BLaER1 treated with 17β-estradiol and CSF1 and Interleukin-3, amounts not matched to agents 10 nM and 100 nM (cell line): Measurements from ENCODE around the gene TUBA3C.

Source experiments
- H3K27ac ChIP-seq, 11 experiments: shearing (Covaris generic); formaldehyde crosslinking; 2 replicates each; pipeline ENCODE4 v1.8.1; 2022
- H3K27me3 ChIP-seq, 11 experiments: shearing (Covaris generic); formaldehyde crosslinking; 2 replicates each; pipeline ENCODE4 v1.8.1; 2022
- H3K36me3 ChIP-seq, 11 experiments: shearing (Covaris generic); formaldehyde crosslinking; 2 replicates each; pipeline ENCODE4 v1.8.1; 2022
- H3K4me1 ChIP-seq, 10 experiments: shearing (Covaris generic); formaldehyde crosslinking; 2 replicates each; pipeline ENCODE4 v1.8.1; 2022
- H3K4me2 ChIP-seq, 11 experiments: shearing (Covaris generic); formaldehyde crosslinking; 2 replicates each; pipeline ENCODE4 v1.8.1; 2022
- H3K4me3 ChIP-seq, 10 experiments: shearing (Covaris generic); formaldehyde crosslinking; 2 replicates each; pipeline ENCODE4 v1.8.1; 2022
- H3K9ac ChIP-seq, 11 experiments: shearing (Covaris generic); formaldehyde crosslinking; 2 replicates each; pipeline ENCODE4 v1.8.1; 2022
- H3K9me3 ChIP-seq, 11 experiments: shearing (Covaris generic); formaldehyde crosslinking; replicated peaks in 1 of 11; 2 replicates each; pipeline ENCODE4 v1.8.1; 2022
- H4K20me1 ChIP-seq, 11 experiments: shearing (Covaris generic); formaldehyde crosslinking; 2 replicates each; pipeline ENCODE4 v1.8.1; 2022
- Cebpa-rat ChIP-seq, 11 experiments: shearing (Covaris generic); IDR thresholded peaks; 2 replicates each; pipeline ENCODE4 v1.8.1; 2022

Gene TUBA3C

DNA sequence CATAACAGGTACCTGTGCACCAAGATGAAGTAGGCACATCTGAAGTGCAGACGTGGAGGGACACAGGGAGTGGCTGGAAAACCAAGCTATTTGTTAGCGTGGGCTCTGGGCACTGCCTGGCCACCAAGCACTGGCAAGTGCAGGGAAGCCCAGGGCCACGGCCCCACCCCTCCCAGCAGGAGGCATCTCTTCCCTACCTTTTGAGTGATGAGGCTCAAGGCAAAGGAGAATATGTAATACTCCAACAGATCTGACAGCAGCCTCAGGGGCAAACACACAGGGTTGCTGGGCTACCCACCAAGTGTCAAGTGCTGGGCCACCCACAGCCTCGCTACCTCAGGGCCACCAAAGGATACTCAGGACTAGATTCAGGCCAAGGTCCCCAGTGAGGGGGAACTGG is 11.6 kb downstream of the TUBA3C start:
- Histone ChIP-seq H3K9me3 (peaks cover 0 to 1% (median 0%) of the 10 kb centered on the region in 11 experiments; a peak in 3 of 22 replicates), H3K27ac (no peak overlapping the region), H3K4me2 (no peak overlapping the region), H3K36me3 (no peaks in the 10 kb centered on the region), H3K27me3 (no peaks in the 10 kb centered on the region), H3K4me1 (no peaks in the 10 kb centered on the region), H3K9ac (no peak overlapping the region), H3K4me3 (no peak overlapping the region), H4K20me1 (no peaks in the 10 kb centered on the region)
- no peak for TF ChIP-seq Cebpa-rat (IDR thresholded peaks at IDR 0.05)

- no peak overlapping the region for H3K4me2 ChIP-seq
- TF ChIP-seq Cebpa-rat (IDR thresholded peaks at IDR 0.05): no peak
- H4K20me1 ChIP-seq: no peaks in the 10 kb centered on the region
Measured at GRCh38 chr13:19169496-19169895, 12.1 kb downstream of the TUBA3C start.

DNA sequence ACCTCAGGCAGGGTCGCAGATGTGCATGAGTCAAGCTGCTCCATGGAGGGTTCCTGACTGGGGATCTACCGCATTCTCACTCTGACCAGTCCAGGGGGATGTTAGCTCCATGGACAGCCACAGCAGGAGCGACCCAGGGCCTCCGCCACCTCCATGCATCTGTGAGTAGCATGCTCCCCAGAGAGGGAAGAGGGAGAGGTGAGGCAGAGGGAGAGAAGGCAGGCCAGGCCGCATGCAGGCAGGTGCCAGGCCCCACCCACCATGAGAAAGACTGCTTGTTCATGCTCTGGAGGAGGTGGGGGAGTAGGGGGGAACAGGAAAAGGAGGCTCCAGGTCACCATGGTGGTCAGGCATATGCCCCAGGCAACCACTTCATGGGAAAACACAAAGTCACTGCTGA is 20.3 kb downstream of the TUBA3C start:
- H3K4me2 ChIP-seq: no peak overlapping the region
- no peaks in the 10 kb centered on the region for H4K20me1 ChIP-seq
- H3K27ac ChIP-seq: no peak overlapping the region
- no peaks in the 10 kb centered on the region for H3K36me3 ChIP-seq
- no peak overlapping the region for H3K9ac ChIP-seq
- peaks cover 11 to 27% (median 23%) of the 10 kb centered on the region in 11 experiments; a peak in 20 of 22 replicates for H3K9me3 ChIP-seq
- H3K4me3 ChIP-seq: no peak overlapping the region
- no peaks in the 10 kb centered on the region for H3K27me3 ChIP-seq
- TF ChIP-seq Cebpa-rat (IDR thresholded peaks at IDR 0.05): no peak
- no peaks in the 10 kb centered on the region for H3K4me1 ChIP-seq

More at GRCh38 chr13:19169496-19169895, 12.1 kb downstream of the TUBA3C start:
- H3K9ac ChIP-seq: no peak overlapping the region
- H3K36me3 ChIP-seq: no peaks in the 10 kb centered on the region
- H3K4me1 ChIP-seq: no peaks in the 10 kb centered on the region
- peaks cover 0 to 6% (median 1%) of the 10 kb centered on the region in 11 experiments; a peak in 5 of 22 replicates for H3K9me3 ChIP-seq
- H3K4me3 ChIP-seq: no peak overlapping the region
- no peak overlapping the region for H3K27ac ChIP-seq
- H3K27me3 ChIP-seq: no peaks in the 10 kb centered on the region

DNA sequence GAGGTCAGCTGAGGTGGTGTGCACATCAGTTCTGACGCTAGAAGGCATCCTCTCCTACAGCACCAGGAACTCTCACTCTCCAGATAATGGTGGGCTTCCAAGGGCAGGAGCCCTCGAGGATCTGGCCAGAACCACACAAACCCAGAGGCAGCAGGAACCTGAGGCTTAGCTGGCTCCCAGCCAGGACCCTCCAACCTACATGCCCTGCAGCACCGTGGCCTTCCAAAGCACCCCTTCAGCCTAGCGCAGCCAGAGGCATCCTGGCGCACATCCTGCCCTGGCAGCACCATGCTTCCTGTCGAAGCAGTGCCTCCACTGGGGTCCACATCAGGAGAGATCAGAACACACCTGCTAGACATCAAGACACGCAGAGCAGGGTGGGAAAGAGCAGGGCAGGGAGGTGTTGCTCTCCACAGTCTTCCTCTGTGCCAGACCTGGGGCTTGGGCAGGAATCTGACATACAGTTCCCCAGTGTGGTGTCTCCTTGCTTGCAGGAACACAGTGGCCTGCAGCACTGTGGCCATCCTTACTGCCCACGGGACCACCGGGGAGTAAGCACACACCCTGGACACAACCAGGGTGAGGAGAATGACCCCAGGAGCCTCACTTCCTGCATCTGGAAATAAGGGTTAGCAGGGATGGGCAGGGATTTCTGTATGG is 21.7 kb downstream of the TUBA3C start:
- H3K4me3 ChIP-seq: no peak overlapping the region
- H3K9me3 ChIP-seq: peaks cover 11 to 24% (median 22%) of the 10 kb centered on the region in 11 experiments; a peak in 20 of 22 replicates
- no peaks in the 10 kb centered on the region for H3K36me3 ChIP-seq
- H3K9ac ChIP-seq: no peak overlapping the region
- H3K27me3 ChIP-seq: no peaks in the 10 kb centered on the region
- no peak overlapping the region for H3K27ac ChIP-seq
- no peak overlapping the region for H3K4me2 ChIP-seq
- peaks cover 6 to 8% (median 8%) of the 10 kb centered on the region in 10 experiments; a peak in 19 of 20 replicates for H3K4me1 ChIP-seq
- no peaks in the 10 kb centered on the region for H4K20me1 ChIP-seq
- no peak for TF ChIP-seq Cebpa-rat (IDR thresholded peaks at IDR 0.05)

DNA sequence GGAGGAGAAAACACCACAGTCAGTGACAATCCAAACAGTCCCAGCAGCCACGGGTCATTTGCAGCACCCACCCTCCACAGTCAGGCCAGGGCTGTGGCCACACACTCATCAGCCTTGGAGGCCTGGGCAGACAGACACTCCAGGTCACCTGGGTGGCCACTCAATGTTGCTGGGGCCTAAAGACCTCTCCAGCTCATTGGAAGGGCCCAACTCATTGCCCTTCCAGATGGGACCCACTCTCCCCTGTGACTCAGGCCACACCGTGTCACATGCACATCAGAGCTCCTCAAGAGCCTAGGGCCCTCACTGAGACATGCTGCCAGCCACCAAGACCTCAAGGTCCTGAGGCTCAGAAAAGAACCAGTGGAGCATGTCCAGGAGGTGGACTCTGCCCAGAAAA is 22.4 kb downstream of the TUBA3C start:
- Histone ChIP-seq H3K27ac (no peak overlapping the region), H3K4me1 (peaks cover 8 to 12% (median 10%) of the 10 kb centered on the region in 10 experiments; a peak in 19 of 20 replicates), H3K4me3 (no peak overlapping the region), H3K9ac (no peak overlapping the region), H3K9me3 (peaks cover 11 to 22% (median 17%) of the 10 kb centered on the region in 11 experiments; a peak in 20 of 22 replicates), H3K27me3 (no peaks in the 10 kb centered on the region), H4K20me1 (no peaks in the 10 kb centered on the region), H3K4me2 (no peak overlapping the region), H3K36me3 (no peaks in the 10 kb centered on the region)
- TF ChIP-seq Cebpa-rat (IDR thresholded peaks at IDR 0.05): no peak

GRCh38 chr13:19158526-19159174 is 23.0 kb downstream of the TUBA3C start:
- Histone ChIP-seq H3K4me2 (no peak overlapping the region), H3K27me3 (no peaks in the 10 kb centered on the region), H3K36me3 (no peaks in the 10 kb centered on the region), H3K27ac (no peak overlapping the region), H3K9ac (no peak overlapping the region), H3K4me3 (no peak overlapping the region), H3K9me3 (peaks cover 9 to 17% (median 13%) of the 10 kb centered on the region in 11 experiments; a peak in 20 of 22 replicates), H4K20me1 (no peaks in the 10 kb centered on the region), H3K4me1 (peaks cover 8 to 12% (median 10%) of the 10 kb centered on the region in 10 experiments; a peak in 19 of 20 replicates)
- TF ChIP-seq Cebpa-rat (IDR thresholded peaks at IDR 0.05): no peak

- H4K20me1 ChIP-seq: no peaks in the 10 kb centered on the region
- TF ChIP-seq Cebpa-rat (IDR thresholded peaks at IDR 0.05): no peak
- H3K27ac ChIP-seq: no peak overlapping the region
- no peaks in the 10 kb centered on the region for H3K27me3 ChIP-seq
- no peaks in the 10 kb centered on the region for H3K36me3 ChIP-seq
- no peak overlapping the region for H3K4me2 ChIP-seq
- no peak overlapping the region for H3K4me3 ChIP-seq
- peaks cover 8 to 12% (median 10%) of the 10 kb centered on the region in 10 experiments; a peak in 19 of 20 replicates for H3K4me1 ChIP-seq
- peaks cover 3 to 10% (median 7%) of the 10 kb centered on the region in 11 experiments; a peak in 18 of 22 replicates for H3K9me3 ChIP-seq
- no peak overlapping the region for H3K9ac ChIP-seq
Measured at GRCh38 chr13:19158006-19158405, 23.6 kb downstream of the TUBA3C start.

GRCh38 chr13:19157461-19157860 is 24.2 kb downstream of the TUBA3C start:
- Histone ChIP-seq H3K27me3 (no peaks in the 10 kb centered on the region), H3K9me3 (peaks cover 0 to 5% (median 2%) of the 10 kb centered on the region in 11 experiments; a peak in 9 of 22 replicates), H3K4me1 (peaks cover 8 to 12% (median 10%) of the 10 kb centered on the region in 10 experiments; a peak in 19 of 20 replicates), H3K4me3 (no peak overlapping the region), H3K27ac (no peak overlapping the region), H4K20me1 (no peaks in the 10 kb centered on the region), H3K9ac (no peak overlapping the region), H3K4me2 (no peak overlapping the region), H3K36me3 (no peaks in the 10 kb centered on the region)
- no peak for TF ChIP-seq Cebpa-rat (IDR thresholded peaks at IDR 0.05)

DNA sequence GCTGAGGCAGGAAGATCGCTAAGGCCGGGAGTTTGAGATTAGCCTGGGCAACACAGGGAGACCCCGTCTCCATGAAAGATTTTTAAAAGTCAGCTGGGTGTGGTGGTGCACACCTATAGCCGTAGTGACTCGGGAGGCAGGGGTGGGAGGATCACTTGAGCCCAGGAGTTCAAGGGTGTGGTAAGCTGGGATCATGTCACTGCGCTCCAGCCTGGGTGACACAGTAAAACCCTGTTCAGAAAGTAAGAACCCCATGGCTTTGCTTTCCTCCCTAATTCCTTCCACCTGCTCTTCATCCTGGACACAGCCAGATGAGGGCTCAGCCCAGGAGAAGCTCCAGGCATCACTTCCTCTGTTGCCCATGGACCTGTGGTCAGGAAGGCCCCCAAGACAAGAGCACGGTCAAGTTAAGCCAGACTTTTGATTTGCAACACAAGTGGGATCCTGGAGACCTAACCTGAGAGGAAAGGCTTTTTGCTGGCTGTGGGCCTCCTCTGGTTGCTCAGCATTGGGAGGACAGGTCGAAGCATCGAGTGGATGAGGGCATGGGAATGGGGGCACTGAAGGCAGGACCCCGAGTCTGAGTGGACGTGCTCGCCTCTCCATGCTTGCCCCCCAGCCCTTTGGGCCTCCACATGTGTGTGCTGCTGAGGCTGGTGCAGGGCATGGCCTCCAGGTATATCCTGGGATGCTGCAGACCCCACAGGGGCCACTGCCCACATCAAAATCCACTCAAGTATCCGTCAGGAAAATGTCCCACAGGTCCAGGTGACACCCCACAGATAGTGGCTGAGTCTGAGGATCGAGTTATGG is 25.4 kb downstream of the TUBA3C start:
- H3K9ac ChIP-seq: no peak overlapping the region
- H3K27ac ChIP-seq: no peak overlapping the region
- H3K4me2 ChIP-seq: no peak overlapping the region
- no peaks in the 10 kb centered on the region for H3K27me3 ChIP-seq
- H3K4me3 ChIP-seq: no peak overlapping the region
- no peaks in the 10 kb centered on the region for H3K36me3 ChIP-seq
- H3K9me3 ChIP-seq: no peaks in the 10 kb centered on the region
- peaks cover 8 to 12% (median 10%) of the 10 kb centered on the region in 10 experiments; a peak in 19 of 20 replicates for H3K4me1 ChIP-seq
- no peaks in the 10 kb centered on the region for H4K20me1 ChIP-seq
- no peak for TF ChIP-seq Cebpa-rat (IDR thresholded peaks at IDR 0.05)
